HG03558 (cell line): ENCODE results near the gene CABLES1.
"Not testable (repeated sequence)": the region's sequence is repeated elsewhere in the genome, so short reads cannot be mapped to it uniquely, and the experiment has no call there.

ENCODE experiments used
- ATAC-seq: cut with Tn5 transposase; IDR thresholded peaks from one replicate; pipeline ENCODE4 v1.9.1; 2021; ENCODE audit warnings: moderate number of reproducible peaks; ENCODE audit not compliant: unreplicated experiment; ENCODE audit errors: extremely low read depth

The CABLES1 gene

DNA sequence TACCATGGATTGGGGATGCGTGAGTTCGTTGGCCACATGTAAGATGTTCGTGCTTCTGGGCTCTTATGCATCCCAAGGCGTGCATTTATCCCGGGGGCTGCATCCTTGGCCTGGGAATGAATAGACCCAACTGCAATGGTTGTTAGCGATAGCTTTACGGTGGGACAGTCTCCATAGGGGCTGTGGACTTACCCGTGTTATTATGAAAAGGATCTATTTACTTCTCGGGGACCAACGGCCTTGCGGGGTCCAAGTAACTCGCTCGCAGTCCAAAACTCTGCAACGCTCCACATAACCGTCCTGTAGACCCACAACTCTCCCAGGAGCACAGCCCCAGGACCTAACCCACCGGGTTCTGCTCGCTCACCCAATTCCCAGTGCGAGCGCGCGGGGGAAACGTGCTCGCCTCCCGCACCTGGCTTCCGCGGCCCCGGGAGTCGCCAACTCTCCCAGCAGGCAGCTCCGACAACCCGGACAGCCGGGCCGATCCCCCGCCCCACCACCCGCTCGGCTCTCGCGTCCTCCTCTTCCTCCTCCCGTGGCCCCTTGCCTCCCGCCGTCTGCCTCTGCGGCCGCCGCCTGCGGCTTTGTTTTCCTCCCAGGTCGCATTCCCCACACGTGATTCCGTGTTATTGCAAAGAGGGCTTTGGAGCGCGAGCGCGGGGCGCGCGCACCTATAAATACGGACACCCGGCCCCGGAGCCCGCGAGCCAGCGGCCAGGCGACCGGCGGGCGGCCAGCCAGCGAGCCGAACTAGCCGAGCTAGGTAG lies at the start of gene CABLES1:
CABLES1 (plus strand) TSS at position 706 of the 770 bp plus-strand sequence. CDS start 278 bp downstream, outside the sequence.
- ATAC-seq, result no peak

GRCh38 chr18:23087352-23087751 lies 47.9 kb upstream of the CABLES1 start:
- no peak for ATAC-seq

- ATAC-seq, result no peak
These were observed 47.0 kb upstream of the CABLES1 start for GRCh38 chr18:23088310-23088709.

GRCh38 chr18:23091017-23091993 lies 44.0 kb upstream of the CABLES1 start:
- ATAC-seq, result not testable (repeated sequence)

- no peak for ATAC-seq
These were observed 43.2 kb upstream of the CABLES1 start for GRCh38 chr18:23092121-23092520.

DNA sequence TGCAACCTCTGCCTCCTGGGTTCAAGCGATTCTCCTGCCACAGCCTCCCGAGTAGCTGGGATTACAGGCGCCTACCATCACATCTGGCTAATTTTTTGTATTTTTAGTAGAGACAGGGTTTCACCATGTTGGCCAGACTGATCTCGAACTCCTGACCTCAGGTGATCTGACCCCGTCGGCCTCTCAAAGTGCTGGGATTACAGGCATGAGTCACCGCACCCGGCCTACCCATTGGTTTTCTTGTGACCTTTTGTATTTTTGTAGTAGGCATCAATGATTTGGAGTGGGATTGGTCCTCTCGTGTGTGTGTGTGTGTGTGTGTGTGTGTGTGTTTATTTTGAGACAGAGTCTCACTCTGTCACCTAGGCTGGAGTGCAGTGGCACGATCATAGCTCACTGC lies 42.2 kb upstream of the CABLES1 start:
- ATAC-seq, result not testable (repeated sequence)

- ATAC-seq, result no peak
These were observed 41.5 kb upstream of the CABLES1 start for GRCh38 chr18:23093772-23094171.

- ATAC-seq, result no peak
These were observed 40.7 kb upstream of the CABLES1 start for GRCh38 chr18:23094411-23095190.

- ATAC-seq, result no peak
These were observed 39.8 kb upstream of the CABLES1 start for GRCh38 chr18:23095463-23095862.

- not testable (repeated sequence) for ATAC-seq
These were observed 38.3 kb upstream of the CABLES1 start for GRCh38 chr18:23097016-23097415.

DNA sequence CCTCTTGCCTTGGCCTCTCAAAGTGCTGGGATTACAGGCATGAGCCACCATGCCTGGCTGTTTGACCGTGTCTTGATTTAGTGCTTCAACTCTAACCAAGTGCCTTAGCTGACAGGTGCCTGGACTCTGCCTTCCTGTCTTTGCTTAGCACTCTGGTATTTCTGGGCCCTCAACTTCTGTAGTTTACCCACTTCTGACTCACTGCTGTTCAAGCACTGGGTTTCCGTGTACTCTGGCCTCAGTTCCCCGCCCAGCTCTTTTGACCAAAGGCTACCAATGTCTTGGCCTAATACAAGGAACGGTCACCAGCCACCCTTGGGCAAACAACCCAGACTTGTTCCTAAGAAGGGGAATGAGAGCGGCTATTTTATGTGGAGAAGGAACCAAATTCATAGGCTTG lies 35.7 kb upstream of the CABLES1 start:
- ATAC-seq, result no peak

GRCh38 chr18:23101861-23102432 lies 33.3 kb upstream of the CABLES1 start:
- no peak for ATAC-seq

DNA sequence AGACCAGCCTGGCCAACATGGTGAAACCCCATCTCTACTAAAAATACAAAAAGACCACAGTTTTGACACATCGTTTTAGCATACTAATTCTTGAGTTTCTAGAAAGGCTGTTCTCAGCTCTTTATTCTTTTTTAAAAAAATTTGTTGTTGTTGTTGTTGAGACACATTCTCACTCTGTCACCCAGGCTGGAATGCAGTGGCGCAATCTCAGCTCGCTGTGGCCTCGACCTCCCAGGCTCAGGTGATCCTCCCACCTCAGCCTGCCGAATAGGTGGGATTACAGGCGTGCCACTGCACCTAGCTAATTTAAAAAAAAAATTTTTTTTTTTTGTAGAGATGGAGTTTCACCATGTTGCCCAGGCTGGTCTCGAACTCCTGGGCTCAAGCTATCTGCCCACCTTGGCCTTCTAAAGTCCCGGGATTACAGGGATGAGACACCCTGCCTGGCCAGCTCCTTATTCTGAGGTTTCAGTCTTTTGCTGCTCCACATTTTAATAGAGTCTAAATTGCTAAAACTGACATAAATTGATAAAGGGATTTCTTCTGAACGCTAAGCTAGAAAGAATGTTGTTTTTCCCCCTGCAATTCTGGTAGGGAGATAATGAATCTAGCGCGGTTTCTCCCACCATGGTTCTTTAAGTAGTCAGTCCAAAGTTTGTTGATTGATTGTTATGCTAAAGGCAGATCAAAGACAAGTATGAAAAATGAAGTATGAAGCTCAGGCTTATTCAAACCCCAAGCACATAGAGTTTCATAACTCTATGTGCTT lies 32.6 kb upstream of the CABLES1 start:
- no peak for ATAC-seq

DNA sequence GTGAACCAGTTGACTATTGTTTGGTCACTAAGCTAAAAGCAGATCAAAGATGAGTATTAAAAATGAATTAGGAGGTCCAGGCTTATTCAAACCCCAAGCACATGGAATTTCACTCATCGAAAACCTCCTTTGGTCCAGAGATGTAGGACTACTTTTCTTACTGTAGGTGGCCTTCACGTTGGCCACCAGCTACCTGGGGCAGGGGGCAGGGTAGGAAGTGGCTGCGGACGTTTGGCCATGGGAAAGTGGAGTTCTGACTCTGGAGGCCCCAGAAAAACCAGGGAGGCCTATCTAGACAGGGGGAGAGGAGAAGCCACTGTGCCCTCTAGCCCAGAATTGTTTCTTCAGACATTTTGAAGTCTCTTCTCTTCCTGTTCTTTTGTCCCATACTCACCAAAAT lies 31.8 kb upstream of the CABLES1 start:
- no peak for ATAC-seq

DNA sequence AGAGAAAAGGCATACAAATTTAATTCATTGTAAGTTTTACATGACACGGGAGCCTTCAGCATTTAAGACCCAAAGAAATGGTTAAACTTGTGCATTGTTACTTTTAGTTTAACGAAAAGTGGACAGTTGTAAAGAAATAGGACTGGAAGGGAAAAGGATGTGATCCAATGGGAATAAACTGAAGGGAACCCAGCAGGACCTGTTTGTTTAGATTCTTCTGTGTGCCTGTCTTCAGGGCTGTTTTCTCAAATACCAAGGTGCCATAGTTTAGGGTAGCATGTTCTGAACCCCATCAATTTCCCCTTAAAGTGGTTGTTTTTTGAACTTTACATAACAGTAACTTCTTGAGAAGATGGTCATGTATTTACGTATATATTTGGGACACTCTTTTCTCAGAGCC lies 30.3 kb upstream of the CABLES1 start:
- ATAC-seq, result no peak

DNA sequence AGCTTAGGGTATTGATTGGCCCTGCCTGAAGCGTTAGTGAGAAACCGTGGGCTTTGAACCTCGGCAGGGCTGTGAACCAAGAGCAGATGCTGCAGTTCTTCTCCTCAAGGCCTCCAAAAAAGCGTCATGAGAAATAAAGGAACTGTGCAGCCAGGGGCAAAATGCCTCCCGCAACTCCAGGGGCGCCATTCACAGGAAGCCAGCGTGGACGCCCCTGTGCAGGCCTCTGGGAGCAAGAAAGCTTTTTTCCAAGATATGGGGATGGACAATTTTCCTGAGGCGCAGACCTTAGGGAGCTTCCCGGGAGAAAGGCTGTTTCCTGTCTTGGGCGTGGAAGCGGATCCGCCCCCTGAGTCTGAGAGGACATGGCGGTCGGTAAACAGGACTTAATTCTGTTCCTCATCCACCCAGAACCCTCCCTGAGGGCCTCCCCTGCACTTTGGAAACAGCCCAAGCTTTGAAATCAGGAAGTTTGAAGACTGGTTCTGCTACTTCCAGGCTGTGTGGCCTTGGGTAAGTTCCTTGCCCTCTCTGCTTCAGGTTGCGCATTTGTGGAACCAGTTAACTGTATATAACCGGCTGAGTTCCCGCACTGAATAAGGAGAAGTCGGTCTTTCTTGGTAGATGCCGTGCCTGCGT lies 29.6 kb upstream of the CABLES1 start:
- ATAC-seq, result no peak

GRCh38 chr18:23106575-23106974 lies 28.7 kb upstream of the CABLES1 start:
- no peak for ATAC-seq

GRCh38 chr18:23107718-23108117 lies 27.6 kb upstream of the CABLES1 start:
- ATAC-seq, result no peak

DNA sequence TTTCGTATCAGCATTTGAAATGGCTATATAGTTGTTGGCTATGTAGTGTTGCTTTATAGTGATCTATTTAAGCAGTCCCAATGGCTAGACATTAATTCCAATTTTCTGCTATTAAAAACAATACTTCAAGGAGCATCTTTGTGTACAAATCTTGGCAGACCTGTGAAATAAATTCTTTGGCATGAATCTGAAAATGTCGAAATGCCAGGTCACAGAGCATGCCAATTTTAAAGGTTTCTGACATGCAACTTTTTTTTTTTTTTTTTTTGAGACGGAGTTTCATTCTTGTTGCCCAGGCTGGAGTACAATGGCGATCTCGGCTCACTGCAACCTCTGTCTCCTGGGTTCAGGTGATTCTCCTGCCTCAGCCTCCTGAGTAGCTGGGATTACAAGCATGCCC lies 26.8 kb upstream of the CABLES1 start:
- no peak for ATAC-seq
